Iris pigment epithelial cell (primary cell): Measurements from ENCODE around the gene RHPN2.

Experiments
- DNase-seq: peaks from one replicate; pipeline ENCODE4 v3.0.0-alpha.2; 2011; ENCODE audit warnings: low read depth

RHPN2 gene

DNA sequence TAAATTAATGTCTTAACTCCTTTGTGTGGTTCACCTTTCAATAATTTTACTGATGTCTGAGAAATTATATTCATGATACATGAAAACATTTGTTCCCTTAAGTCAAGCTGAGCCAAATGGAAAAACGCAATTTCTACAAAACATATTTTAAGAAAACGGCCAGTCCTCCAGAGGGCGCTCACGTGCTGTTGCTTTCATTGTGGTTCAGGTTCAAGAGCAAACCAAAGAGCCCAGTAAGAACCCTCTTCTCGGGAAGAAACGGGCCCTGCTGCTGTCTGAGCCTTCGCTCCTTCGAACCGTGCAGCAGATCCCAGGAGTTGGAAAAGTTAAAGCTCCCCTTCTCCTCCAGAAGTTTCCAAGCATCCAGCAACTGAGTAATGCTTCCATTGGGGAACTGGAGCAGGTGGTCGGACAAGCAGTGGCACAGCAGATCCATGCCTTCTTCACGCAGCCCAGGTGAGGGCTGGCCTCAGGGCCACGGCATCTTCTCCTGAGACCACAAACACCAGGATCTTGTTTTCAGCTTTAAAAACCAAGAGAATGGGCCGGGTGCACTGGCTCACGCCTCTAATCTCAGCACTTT is 88.4 kb downstream of the RHPN2 start:
- peak; percentile 62 for DNase-seq

DNA sequence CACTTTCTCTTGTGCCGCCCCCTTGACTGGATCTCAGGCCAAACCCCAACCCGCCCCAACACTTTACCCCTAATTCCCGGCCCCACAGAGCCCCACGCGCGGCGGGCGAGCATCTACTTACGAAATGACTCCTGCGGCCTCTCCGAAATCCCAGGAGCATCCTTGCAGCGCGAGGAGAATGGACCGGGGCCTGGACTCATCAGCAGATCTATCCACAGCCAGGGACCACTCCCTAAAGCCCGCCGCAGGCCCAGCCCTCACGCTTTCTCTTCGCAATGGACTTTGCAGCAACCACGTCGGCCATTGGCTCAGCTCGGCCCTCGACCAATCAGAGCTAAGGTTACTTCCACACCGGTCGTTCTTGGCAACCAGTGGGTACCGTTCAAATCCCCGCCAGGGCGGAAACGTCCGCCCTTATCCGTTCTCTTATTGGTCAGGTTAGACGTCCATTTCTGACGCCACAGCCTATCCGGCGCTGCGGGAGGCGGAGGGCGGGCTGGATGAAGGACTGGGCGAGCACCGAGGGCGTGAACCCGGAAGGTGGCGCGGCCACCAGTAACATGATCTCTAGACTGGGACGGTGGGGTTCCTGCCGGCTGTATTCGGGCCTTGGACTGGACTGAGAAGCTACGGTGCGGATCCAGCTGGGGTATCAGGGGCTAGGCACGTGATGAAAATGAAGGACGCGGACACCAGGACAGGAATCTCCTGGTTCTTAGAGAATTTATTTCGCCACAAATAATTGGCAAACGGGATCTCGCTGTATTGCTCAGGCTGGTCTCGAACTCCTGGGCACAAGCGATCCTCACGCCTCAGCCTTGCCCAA is 92.8 kb downstream of the RHPN2 start, which contains the start of the genes CEP89 and FAAP24:
TSS of gene CEP89 (minus strand) at position 244 of the 826 bp plus-strand sequence. CDS start at position 160, 84 bp downstream.
TSS of gene FAAP24 (plus strand) at position 528 of the 826 bp plus-strand sequence. CDS start 955 bp downstream, outside the sequence.
- DNase-seq = peak; percentile 99

- DNase-seq = peak; percentile 1
Measured at GRCh38 chr19:32971012-32971595, 93.6 kb downstream of the RHPN2 start.

DNA sequence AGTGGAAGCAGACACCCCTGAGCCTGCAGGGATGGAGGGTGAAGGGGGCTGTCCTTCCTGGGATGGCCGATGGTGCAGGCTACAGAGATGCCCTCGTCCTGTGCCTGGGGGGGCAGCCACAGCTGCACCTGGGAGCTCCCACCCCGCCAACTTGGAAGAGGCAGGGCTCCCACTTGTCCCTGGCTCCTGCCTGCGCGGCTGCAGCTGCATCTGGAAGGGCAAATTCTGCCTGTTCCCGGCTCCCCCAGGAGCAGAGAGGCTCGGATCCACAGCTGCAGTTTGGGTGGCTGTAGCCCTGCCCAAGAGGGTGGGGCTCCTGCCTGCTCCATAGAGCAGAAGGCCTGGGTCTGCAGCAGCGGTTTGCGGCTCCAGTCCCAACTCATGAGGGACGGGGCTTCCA is 95.1 kb downstream of the RHPN2 start:
- DNase-seq = no peak

DNA sequence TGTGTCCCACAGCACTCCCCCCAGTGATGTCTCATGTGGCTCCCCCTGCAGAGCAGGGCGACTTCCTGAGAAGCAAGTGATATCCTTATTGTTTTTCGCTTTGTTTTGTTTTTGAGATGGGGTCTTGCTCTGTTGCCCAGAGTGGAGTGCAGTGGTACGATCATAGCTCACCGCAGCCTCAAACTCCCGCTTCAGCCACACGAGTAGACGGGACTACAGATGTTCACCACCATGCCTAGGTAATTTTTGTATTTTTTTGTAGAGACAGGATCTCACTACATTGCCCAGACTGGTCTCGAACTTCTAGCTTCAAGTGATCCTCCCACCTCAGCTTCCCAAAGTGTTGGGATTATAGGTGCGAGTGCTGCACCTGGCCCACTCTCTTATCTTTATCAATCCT is 97.9 kb downstream of the RHPN2 start:
- no peak for DNase-seq

- no peak for DNase-seq
Measured at GRCh38 chr19:32945260-32945659, 119.4 kb downstream of the RHPN2 start.

GRCh38 chr19:32941273-32941672 is 123.4 kb downstream of the RHPN2 start:
- peak; percentile 62 for DNase-seq

DNA sequence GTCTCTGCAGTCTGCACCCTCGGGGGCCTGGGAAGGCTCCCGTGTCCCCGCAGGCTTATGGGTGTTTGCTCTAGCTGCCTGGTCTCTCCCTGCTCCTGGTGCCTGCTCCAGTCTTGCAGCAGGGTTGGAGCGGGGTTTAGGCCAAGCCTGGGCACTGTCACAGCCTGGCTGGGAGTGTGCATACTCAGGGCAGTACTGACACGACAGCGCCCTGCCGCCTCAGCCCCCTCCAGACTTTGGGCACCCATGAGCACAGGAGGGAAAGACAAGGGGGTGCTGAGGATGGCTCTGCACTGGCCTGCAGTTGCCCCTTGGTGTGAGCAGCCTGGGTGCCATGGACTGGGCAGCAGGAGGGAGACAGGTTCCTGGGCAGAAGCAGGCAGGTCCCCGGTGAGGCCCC is 128.6 kb downstream of the RHPN2 start:
- no peak for DNase-seq

DNA sequence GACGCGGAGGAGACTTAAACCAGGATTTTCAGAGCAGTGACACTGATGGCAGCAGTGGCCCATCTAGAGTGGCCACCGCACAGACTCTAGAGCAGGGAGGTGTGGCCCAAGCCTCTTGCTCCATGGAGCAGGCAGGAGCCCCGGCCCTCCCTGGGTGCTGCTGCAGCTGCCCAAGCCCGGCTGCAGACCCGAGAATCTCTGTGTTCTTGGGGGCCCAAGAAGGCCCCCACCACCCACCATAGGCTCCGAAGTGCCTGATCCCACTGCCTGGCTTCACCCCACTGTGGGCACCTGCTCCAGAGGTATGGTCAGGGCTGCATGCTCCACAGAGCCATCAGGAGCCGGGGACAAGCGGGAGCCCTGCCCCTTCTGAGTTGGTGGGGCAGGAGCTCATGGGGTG is 129.1 kb downstream of the RHPN2 start:
- no peak for DNase-seq

DNA sequence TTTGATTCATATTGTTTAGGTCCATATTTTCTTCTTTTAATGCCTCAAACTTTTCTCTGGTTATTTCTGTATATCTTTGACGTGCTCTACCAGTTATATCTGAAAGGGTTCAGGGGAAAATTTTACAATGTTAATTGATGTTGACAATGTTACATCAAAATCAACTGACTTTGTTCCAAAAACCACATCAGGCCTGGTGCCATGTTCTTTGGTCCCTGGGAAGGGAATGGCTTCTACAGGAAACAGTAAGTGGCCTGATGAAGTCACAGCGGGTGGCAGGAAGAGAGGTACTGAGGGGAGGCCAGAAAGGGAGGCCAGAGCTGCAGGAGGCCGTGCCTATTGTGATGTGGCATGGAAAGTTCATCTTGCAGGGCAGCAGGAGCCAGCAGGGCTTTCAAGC is 131.1 kb downstream of the RHPN2 start:
- DNase-seq = no peak

DNA sequence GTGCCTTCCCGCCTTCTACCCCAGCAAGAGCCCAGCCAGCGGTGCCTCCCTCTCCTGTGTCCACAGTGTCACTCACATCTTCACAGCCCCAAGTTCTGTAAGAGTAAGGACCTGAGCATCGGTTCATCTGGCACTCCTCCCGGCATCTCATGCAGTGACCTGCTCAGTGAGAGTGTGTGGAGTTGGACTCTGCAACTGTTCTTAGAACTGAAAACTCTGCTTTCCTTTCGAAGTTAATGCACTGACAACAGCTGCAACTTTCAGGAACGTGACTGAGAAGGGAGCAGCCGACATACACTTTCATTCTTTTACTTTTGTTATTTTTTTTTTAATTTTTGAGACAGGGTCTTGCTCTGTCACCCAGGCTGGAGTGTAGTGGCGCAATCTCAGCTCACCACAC is 134.1 kb downstream of the RHPN2 start:
- no peak for DNase-seq

GRCh38 chr19:32928806-32929205 is 135.9 kb downstream of the RHPN2 start:
- peak; percentile 9 for DNase-seq
